HepG2 (cell line): ENCODE data around the gene RTKN2. TPM values are rescaled to one million over a fixed set of nuclear protein-coding genes. Genes with fewer than 3 reads are reported as not detected.

Experiments
- CREB1 ChIP-seq, 2 experiments: fragments of 450-650 bp in 1 of 2; IDR thresholded peaks; 2 replicates each; pipeline ENCODE4 v1.6.1; 2016 to 2017; ENCODE audit warnings: control low read depth in 1 of 2, mild to moderate bottlenecking in 1 of 2, missing compliant biosample characterization in 1 of 2, missing genetic modification characterization in 1 of 2
- FOXK1 ChIP-seq: sonication (generic); formaldehyde crosslinking; IDR thresholded peaks from 2 replicates; pipeline ENCODE4 v1.4.0; 2020; ENCODE audit warnings: low read depth, missing genetic modification reagents, borderline replicate concordance
- GRHL1 ChIP-seq: sonication (generic); formaldehyde crosslinking; conservative IDR thresholded peaks from 2 replicates; pipeline ENCODE4 v1.8.0; 2022; ENCODE audit warnings: missing genetic modification reagents
- KLF13 ChIP-seq: sonication (generic); formaldehyde crosslinking; IDR thresholded peaks from 2 replicates; pipeline ENCODE4 v1.4.0; 2020; ENCODE audit warnings: mild to moderate bottlenecking, missing genetic modification reagents
- MTF2 ChIP-seq: sonication (generic); formaldehyde crosslinking; IDR thresholded peaks from 2 replicates; pipeline ENCODE4 v1.5.0; 2020; ENCODE audit warnings: missing genetic modification reagents, borderline replicate concordance
- NFYB ChIP-seq: sonication (generic); formaldehyde crosslinking; IDR thresholded peaks from 2 replicates; pipeline ENCODE4 v1.4.0; 2020; ENCODE audit warnings: missing genetic modification reagents
- SMARCE1 ChIP-seq: fragments of 450-650 bp; IDR thresholded peaks from 2 replicates; pipeline ENCODE4 v1.6.1; 2017; ENCODE audit warnings: borderline replicate concordance
- SNAPC2 ChIP-seq: sonication (generic); formaldehyde crosslinking; IDR thresholded peaks from 2 replicates; pipeline ENCODE4 v1.8.1; 2022; ENCODE audit warnings: mild to moderate bottlenecking, missing genetic modification reagents
- SP140L ChIP-seq: sonication (generic); formaldehyde crosslinking; IDR thresholded peaks from 2 replicates; pipeline ENCODE4 v1.4.0; 2020; ENCODE audit warnings: missing genetic modification reagents, borderline replicate concordance
- U2AF2 ChIP-seq: fragments of 200-400 bp; formaldehyde crosslinking; IDR thresholded peaks from 2 replicates; pipeline ENCODE4 v1.6.1; 2017; ENCODE audit warnings: low read depth, mild to moderate bottlenecking, low read length
- ZEB1 ChIP-seq: IDR thresholded peaks from 2 replicates; pipeline ENCODE4 v1.6.1; 2012; ENCODE audit warnings: mild to moderate bottlenecking, low read depth, inconsistent platforms; ENCODE audit not compliant: insufficient replicate concordance
- ZFP41 ChIP-seq: sonication (generic); formaldehyde crosslinking; IDR thresholded peaks from 2 replicates; pipeline ENCODE4 v1.4.0; 2020; ENCODE audit warnings: mild to moderate bottlenecking, missing genetic modification reagents, borderline replicate concordance
- ZNF121 ChIP-seq: sonication (generic); formaldehyde crosslinking; IDR thresholded peaks from 2 replicates; pipeline ENCODE4 v1.5.0; 2020; ENCODE audit warnings: mild to moderate bottlenecking, missing genetic modification reagents
- ZNF281 ChIP-seq: sonication (generic); formaldehyde crosslinking; IDR thresholded peaks from 2 replicates; pipeline ENCODE4 v1.4.0; 2020; ENCODE audit warnings: missing genetic modification reagents, borderline replicate concordance
- ZNF333 ChIP-seq: sonication (generic); formaldehyde crosslinking; IDR thresholded peaks from 2 replicates; pipeline ENCODE4 v1.4.0; 2020; ENCODE audit warnings: mild to moderate bottlenecking, missing genetic modification reagents, borderline replicate concordance
- ZNF619 ChIP-seq: sonication (generic); formaldehyde crosslinking; IDR thresholded peaks from 2 replicates; pipeline ENCODE4 v1.4.0; 2020; ENCODE audit warnings: mild to moderate bottlenecking, missing genetic modification reagents
- polyA plus RNA-seq, 8 experiments: library from polyadenylated mRNA; depleted of rRNA in 3 of 8; stranded (reverse) in 7 of 8; unstranded in 1 of 8; fragments of >200 nt; fragmentation: Illumina TruSeq in 4 of 8; extraction: Trizol in 4 of 8; gene quantifications; 2 replicates each; pipeline versions ENCODE4 v1.2.1 to v1.2.3, GENCODE V29; 2011 to 2016; ENCODE audit warnings: low read depth in 4 of 8, missing spikeins in 1 of 8, mixed read lengths in 1 of 8; ENCODE audit not compliant: insufficient read depth in 1 of 8
- total RNA-seq, 5 experiments: library from RNA; depleted of rRNA; stranded (reverse); fragments of >200 nt; fragmentation: Illumina TruSeq; extraction: Trizol; gene quantifications; 2 replicates each; pipeline ENCODE4 v1.2.3, GENCODE V29; 2016; ENCODE audit warnings: low read depth in 1 of 5
- TF ChIP-seq, protein P1 (sequence below): sonication (generic); formaldehyde crosslinking; IDR thresholded peaks from 2 replicates; pipeline ENCODE4 v1.4.0; 2020; ENCODE audit warnings: mild to moderate bottlenecking, missing genetic modification reagents
- TF ChIP-seq, protein P2 (sequence below): sonication (generic); formaldehyde crosslinking; IDR thresholded peaks from 2 replicates; pipeline ENCODE4 v1.8.1; 2023; ENCODE audit warnings: mild to moderate bottlenecking, moderate library complexity, missing genetic modification reagents
- TF ChIP-seq, protein P3 (sequence below): sonication (generic); formaldehyde crosslinking; IDR thresholded peaks from 2 replicates; pipeline ENCODE4 v1.5.0; 2020; ENCODE audit warnings: missing genetic modification reagents, mild to moderate bottlenecking, borderline replicate concordance

RTKN2 gene
- total and polyA plus RNA-seq, 2 of the 13 experiments (the other 11 are each of a cell fraction or from before 2014, with no cell fraction given): 2.2 to 7.0 TPM

DNA sequence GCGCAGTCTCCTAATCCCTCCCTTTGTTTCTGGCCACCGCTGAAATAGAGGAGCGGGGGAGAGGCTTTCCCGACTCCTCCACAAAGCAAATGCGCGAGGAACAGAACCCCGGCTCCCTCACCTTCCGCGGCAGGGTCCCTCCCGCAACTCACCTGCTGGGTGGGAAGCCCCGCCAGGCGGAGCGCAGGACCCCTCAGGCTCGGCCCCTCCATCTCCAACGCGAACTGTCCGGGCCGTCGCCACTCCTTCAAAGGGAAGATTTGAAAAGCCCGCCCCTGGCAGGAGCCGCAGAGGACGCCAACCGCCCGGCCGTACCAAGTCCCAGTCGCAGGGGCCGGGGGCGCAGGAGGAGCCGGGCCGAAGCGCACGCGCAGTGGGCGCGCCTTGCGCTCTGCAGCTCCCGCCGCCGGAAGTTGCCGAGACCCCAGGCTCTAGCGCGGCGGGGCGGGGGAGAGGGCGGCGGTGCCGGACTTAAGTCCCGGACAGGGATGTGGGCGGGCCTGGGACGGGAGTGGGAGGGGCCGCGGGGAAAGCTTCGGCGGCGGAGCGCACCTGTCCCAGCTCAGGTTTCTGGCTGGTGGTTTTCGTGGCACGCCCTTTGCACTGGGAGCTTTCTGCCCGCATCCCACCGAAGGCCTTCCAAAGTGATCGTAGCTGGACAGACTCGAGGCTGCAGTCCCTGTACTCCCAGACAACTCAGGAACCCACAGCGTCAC lies at the start of gene RTKN2 (continued):
- TF ChIP-seq ZNF121 (CRISPR knock-in tag) (no peak), KLF13 (CRISPR knock-in tag) (0 out of 2 replicates have a peak, but pooled peaks have one; percentile 5), NFYB (CRISPR knock-in tag) (peak; percentile 48; the same call in 1 of the 2 replicates), ZFP41 (no peak), MTF2 (CRISPR knock-in tag) (no peak), FOXK1 (CRISPR knock-in tag) (peak; percentile 24; the same call in 1 of the 2 replicates), ZNF281 (CRISPR knock-in tag) (no peak), ZNF333 (CRISPR knock-in tag) (0 out of 2 replicates have a peak, but pooled peaks have one; percentile 53), SMARCE1 (no peak), CREB1 (IDR thresholded peaks at IDR 0.05) (peak; percentile 35; the same call in 1 of the 2 replicates), CREB1 (CRISPR knock-in tag; IDR thresholded peaks at IDR 0.05) (no peak), U2AF2 (no peak), SNAPC2 (no peak), ZNF619 (CRISPR knock-in tag) (no peak; the same call in 1 of the 2 replicates), SP140L (CRISPR knock-in tag) (no peak), ZEB1 (peak; percentile 88), GRHL1 (CRISPR knock-in tag) (no peak)
- TF ChIP-seq, protein P1, sequence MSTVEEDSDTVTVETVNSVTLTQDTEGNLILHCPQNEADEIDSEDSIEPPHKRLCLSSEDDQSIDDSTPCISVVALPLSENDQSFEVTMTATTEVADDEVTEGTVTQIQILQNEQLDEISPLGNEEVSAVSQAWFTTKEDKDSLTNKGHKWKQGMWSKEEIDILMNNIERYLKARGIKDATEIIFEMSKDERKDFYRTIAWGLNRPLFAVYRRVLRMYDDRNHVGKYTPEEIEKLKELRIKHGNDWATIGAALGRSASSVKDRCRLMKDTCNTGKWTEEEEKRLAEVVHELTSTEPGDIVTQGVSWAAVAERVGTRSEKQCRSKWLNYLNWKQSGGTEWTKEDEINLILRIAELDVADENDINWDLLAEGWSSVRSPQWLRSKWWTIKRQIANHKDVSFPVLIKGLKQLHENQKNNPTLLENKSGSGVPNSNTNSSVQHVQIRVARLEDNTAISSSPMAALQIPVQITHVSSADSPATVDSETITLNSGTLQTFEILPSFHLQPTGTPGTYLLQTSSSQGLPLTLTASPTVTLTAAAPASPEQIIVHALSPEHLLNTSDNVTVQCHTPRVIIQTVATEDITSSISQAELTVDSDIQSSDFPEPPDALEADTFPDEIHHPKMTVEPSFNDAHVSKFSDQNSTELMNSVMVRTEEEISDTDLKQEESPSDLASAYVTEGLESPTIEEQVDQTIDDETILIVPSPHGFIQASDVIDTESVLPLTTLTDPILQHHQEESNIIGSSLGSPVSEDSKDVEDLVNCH (CRISPR knock-in tag): no peak
- TF ChIP-seq, protein P2, sequence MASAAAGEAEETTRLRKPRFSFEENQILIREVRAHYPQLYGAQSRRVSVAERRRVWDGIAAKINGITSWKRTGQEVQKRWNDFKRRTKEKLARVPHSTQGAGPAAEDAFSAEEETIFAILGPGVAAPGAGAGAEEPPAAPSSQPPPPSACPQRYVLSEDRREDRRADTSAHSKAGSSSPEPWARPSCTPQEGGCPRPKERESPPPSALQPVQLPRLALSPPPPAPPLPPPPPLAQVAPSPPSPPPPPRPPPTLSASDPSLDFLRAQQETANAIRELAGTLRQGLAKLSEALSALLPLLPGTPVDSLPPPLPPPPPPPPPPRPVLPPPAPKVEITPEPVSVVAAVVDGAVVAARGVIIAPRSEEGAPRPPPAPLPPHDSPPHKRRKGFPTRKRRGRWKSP (CRISPR knock-in tag): peak; percentile 77
- TF ChIP-seq, protein P3, sequence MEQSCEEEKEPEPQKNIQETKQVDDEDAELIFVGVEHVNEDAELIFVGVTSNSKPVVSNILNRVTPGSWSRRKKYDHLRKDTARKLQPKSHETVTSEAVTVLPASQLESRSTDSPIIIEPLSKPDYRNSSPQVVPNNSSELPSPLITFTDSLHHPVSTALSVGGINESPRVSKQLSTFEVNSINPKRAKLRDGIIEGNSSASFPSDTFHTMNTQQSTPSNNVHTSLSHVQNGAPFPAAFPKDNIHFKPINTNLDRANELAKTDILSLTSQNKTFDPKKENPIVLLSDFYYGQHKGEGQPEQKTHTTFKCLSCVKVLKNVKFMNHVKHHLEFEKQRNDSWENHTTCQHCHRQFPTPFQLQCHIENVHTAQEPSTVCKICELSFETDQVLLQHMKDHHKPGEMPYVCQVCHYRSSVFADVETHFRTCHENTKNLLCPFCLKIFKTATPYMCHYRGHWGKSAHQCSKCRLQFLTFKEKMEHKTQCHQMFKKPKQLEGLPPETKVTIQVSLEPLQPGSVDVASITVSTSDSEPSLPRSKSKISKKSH: no peak
